Measurements from ENCODE around the gene ABCG1.

Gene ABCG1

DNA sequence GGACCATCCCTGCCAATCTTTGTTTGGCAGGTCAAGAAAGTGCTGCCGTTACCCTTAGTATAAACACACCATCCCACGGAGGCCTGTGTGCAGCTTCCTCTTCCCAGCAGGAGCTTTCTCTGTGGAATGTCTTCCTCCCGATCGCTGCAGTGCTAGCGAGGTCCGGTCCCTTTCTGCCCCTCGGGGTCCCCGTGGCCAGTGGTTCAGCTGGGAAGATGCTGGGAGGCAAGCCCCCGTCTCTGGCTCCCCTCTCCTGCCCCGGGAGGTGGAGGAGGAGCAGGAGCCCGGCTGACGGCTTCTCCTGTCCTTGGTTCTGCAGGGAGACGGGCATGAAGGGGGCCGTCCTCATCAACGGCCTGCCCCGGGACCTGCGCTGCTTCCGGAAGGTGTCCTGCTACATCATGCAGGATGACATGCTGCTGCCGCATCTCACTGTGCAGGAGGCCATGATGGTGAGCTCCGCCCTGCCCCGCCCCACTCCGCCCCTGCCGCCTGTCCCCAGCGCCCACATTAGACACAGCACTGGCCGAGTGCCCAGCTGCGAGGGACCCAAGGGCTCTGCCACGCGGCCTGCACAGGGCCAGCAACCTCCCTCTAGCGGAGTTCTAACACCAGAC is 54.2 kb downstream of the ABCG1 start:
- DNase-seq: no peak

- no peak for DNase-seq
These were observed 57.1 kb downstream of the ABCG1 start for GRCh38 chr21:42276076-42276475.

DNA sequence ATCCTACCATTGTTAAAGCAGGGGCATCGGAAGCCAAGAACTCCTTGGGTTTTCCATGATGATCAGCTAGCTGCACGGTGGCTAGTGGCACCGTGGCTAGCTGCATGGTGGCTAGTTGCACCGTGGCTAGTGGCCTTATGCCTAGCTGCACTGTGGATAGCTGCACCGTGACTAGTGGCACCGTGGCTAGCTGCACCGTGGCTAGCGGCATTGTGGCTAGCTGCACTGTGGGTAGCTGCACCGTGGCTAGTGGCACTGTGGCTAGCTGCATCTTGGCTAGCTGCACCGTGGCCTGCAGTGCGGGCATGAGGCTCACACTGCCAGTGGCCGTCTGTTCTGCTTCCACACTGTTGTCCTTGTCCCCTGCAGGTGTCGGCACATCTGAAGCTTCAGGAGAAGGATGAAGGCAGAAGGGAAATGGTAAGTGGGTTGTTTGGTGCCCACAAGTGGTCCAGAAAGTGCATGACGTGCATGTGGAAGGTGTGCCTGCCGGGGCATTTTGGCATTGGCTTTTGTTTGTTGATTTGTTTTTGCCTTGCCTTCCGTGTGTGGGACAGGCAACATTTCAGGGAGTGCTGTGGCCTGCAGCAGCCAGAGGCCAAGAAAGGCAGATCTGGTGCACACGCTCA is 57.7 kb downstream of the ABCG1 start:
- no peak for DNase-seq

GRCh38 chr21:42277593-42277992 is 58.7 kb downstream of the ABCG1 start:
- DNase-seq: no peak

GRCh38 chr21:42278451-42279149 is 59.7 kb downstream of the ABCG1 start:
- no peak for DNase-seq

DNA sequence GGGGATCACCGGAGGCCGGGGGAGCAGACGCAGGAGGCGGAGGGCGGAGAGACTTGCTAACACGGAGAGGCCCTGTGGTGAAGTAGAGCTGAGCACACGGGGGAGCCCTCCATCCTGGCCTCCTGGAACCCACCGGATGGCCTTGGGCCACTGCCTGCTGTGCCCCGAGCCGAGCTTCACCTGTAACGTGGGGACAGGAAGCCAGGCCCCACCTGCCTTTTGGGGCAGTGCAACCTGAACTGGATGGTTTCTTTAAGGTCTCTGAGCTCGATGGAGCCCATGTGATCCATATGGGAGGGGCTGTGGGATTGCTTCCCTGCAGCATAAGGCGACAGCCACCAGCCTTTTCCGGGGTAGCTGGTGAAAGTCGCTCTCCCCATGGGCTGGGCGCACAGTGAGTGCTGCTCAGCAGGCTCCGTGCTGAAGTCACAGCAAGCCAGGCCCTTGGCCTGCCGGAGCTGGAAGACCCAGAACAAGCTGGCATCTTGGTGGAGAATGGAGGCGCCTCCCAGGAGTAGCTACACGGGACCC is 60.5 kb downstream of the ABCG1 start:
- no peak for DNase-seq

DNA sequence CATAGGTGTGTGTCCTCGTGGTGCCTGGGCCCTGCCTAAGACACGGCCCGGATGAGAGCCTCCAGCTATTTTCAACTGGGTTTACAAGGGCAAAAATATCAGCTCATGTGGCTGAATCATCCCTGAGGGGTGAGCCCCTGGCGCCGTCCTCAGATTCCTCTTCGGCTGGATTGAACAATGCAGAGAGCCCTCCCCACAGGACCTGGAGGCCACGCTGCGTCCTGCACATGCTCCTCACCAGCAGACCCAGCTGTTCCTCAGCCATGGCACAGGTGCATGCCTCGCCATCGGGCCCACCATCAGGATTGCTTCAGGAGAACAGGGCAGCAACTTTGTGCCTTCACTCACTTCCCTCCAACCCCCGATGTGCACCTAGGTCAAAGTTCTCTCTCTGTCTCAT is 60.9 kb downstream of the ABCG1 start:
- DNase-seq: no peak

GRCh38 chr21:42280356-42281180 is 61.6 kb downstream of the ABCG1 start:
- DNase-seq: no peak

DNA sequence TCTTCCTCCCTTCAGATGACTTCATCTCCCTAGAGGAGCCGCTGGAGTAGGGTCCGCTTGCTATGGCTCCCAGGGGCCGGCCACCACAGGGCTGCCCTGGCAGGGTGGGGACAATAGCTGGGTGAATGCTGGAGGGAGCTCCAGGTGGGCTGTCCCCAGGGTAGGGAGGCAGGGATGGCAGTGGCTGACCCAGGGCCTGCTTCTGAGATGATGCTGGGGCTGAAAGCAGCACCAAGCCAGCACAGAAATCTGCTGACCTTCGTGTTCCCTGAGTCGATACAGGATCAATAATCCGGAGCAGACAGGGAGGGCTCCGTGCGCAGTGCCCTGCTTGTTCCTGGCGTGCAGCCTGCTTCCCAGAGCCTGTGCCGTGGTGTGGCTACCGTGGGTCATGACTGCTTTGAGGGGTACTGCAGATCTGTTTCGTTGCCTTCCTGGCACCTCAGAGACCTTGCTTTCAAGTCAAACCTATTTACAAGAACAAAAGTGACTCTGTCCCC is 62.3 kb downstream of the ABCG1 start:
- no peak for DNase-seq

DNA sequence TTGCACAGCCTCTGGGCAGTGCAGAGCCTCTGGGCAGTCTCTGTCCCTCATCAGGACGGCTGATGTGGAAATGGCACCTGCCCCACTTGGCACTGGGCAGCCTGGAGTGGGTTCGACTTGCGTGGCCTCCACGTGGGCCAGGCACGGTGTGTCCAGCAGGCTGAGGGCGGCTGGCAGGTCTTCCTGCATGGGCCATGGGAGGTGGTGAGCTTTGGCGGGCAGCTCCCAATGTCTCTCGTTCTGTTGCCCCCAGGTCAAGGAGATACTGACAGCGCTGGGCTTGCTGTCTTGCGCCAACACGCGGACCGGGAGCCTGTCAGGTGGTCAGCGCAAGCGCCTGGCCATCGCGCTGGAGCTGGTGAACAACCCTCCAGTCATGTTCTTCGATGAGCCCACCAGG is 63.1 kb downstream of the ABCG1 start:
- no peak for DNase-seq

DNA sequence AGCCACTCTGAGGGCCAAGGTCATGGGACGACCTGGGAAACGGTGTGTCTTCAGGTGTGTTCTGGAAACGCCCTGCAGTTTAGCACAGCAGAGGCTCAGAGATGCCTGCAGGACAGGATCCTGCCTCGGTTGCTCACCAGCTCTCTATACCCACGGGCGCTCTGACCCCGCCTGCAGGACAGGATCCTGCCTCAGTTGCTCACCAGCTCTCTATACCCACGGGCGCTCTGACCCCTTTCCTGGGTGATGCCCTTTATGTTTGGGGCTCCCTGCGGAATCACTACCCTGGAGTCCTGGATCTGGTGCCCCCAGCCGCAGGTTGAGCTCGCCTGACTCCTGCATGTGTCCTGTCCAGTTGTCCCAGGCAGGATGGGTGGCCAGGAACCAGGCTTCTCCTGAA is 63.8 kb downstream of the ABCG1 start:
- no peak for DNase-seq

DNA sequence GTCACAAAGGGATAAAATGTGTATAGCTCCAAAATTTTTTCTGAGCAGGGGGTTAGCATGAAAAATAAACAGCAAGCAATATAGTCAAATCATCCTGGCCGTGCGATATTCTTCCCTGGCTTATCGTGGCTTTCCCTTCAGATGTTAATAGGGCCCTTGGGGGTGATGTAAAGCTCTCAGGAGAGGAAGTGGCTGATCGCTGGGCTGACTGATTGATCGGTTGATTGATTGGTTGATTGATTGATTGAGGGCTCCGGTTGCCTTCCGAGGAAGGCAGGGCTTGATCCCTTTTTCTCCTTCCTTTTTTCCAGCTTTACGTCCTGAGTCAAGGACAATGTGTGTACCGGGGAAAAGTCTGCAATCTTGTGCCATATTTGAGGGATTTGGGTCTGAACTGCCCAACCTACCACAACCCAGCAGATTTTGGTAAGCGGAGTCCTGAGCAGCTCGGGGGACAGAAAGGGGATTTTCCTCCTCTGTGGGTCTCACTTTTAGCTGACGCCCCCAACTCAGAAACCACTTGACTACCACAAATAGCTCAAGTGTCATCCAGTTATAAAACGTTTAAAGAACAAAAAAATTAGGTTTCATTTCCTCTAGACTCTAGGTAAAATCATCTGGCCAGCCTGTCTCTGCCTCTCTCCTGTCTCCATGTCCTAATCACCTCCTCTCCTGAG is 66.8 kb downstream of the ABCG1 start:
- no peak for DNase-seq

DNA sequence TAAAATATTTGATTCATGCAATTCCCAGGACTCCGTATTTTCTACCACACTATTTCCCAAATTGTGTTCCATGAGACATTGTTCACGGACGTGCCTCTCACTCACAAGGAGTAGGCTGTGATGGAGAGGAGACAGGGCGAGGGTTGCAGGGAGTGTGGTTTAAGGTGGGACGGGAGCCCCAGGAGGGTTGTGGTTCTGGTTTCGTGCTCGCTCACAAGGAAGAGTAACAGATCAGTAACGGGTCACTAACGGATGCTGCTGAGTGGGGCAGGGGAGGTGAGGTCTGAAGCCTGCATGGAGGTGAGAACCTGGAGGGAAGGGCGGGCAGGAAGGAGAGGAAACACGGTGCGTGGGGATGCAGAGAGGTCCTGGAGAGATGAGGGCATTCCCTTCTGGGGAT is 67.5 kb downstream of the ABCG1 start:
- DNase-seq: no peak

GRCh38 chr21:42287193-42288083 is 68.5 kb downstream of the ABCG1 start:
- DNase-seq: no peak

DNA sequence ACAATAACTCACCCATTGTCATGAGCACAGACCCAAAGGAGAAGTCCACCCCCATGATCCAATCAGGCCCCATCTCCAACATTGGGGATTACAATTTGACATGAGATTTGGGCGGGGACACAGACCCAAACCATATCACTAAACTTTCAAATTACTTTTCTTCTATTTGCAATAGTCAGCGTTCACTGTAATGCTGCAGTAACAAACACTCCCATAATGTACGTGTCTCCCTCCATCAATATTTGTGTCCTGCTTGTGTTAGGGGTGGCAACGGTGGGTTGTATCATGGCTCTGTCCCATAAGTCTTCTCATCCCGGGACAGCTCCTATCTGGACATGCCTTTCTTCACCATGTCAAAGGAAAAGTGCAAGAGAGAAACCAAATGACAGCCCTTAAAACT is 70.0 kb downstream of the ABCG1 start:
- no peak for DNase-seq

GRCh38 chr21:42289926-42290325 is 71.0 kb downstream of the ABCG1 start:
- DNase-seq: no peak

DNA sequence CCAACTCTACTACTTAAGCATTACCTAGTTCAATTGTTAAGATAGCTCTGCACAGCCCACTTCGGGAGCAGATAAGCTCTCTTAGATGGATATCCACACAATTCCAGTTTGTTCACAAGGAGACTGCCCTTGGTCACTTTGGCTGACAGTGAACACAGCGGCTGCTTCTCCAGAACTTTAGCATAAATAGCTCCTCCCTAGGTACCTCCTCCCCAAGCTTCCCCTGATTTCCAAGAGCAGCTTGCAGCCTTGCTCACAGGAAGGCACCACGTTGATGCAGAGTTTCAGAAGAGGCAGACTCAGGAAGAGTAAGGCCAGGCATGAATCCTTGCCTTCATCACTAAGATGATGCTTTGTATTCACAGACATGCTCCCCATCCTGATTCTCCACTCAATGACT is 71.6 kb downstream of the ABCG1 start:
- no peak for DNase-seq

DNA sequence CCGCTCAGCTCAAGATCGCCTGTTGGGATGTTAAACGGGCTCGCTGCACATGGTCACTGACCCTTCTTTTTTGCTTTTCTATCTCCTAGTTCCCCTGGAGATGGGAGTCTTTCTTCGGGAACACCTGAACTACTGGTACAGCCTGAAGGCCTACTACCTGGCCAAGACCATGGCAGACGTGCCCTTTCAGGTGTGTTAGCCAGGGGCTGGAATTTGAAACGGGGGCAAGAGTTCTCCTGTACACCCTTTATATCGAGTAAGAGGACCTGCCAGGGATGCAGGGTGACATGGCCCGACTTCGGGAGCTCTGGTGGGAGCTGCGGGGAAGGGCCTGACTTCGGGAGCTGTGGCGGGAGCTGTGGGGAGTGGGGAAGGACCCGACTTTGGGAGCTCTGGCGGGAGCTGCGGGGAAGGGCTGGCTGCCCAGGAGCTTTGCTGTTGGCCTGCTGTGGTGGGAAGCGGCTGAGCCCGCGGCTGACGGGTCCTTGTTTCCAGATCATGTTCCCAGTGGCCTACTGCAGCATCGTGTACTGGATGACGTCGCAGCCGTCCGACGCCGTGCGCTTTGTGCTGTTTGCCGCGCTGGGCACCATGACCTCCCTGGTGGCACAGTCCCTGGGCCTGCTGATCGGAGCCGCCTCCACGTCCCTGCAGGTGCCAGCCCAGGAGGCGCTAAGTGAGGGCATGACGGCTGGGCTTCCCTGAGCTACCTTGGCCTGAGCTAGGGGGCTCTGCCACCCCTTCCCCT is 72.2 kb downstream of the ABCG1 start:
- DNase-seq: no peak

DNA sequence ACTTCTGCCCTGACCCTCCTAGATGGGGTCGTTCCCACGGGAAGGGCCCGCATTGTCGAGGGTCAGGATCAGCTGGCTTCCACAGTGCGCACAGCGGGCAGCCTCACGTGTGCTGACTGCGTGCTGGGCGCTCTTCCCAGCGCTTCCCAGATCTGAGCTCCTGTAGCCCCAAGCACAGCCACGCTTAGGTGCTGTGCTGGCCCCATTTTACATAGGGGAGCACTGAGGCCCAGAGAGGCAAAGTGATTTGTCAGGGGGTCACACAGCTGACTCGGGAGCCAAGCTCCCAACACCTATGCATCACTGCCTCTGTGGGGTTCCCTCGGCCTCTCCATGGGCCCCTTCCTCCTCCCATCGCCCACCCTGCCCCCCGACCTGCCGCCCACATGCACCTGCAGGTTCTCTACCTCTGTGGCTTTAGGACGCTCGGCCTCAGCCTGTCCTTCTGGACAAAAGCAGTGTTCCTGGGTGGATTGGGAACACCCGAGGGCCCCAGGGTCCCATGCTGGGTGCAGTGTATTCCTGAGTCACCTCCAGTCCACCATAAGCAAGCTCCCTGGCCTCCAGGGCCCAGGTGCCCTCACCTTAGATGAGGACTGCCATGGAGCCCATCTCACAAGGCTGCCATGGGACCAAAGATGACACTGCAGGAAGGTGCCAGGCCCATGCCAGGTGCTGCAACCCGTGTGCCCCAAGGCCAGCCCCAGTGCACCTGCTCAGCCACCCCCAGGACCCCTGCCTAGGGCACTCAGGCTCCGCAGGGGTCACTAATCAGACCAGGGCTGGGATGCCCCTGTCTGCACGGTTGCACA is 73.0 kb downstream of the ABCG1 start:
- DNase-seq: no peak
